T-cell (primary cell): Measurements from ENCODE around the gene HLA-DOB. TPM values are rescaled to one million over a fixed set of nuclear protein-coding genes. Genes with fewer than 3 reads are reported as not detected.

ENCODE experiments used
- ATAC-seq, 4 experiments: fragments of 200-7000 bp in 3 of 4; fragments of 150-1000 bp in 1 of 4; cut with Tn5 transposase; replicated peaks in 1 of 4; 1 replicate in 3 of 4; 2 replicates in 1 of 4; pipeline ENCODE4 v1.10.0; 2021; ENCODE audit warnings: moderate library complexity in 3 of 4, mild to moderate bottlenecking in 2 of 4, moderate number of reproducible peaks in 1 of 4
- CTCF ChIA-PET, 2 donors: fragments of 300-600 bp; sonication (Branson Sonifier 250); formaldehyde crosslinking; loops; one replicate each; lab custom pipeline; 2022; ENCODE audit warnings: antibody characterized with exemption in 2 of 2; lab: Charles Lee
- POLR2A ChIA-PET, 2 donors: fragments of 300-600 bp; sonication (Branson Sonifier 250); formaldehyde crosslinking; loops; one replicate each; lab custom pipeline; 2022; ENCODE audit warnings: antibody characterized with exemption in 2 of 2; lab: Charles Lee
- DNase-seq, 35 experiments: peaks; one replicate each; pipeline versions ENCODE4 v3.0.0 to v3.0.0-alpha.2; 2013 to 2023
- H3K27ac ChIP-seq: one replicate; pipeline ENCODE4 v1.5.1; 2013; ENCODE audit warnings: low read length
- H3K27me3 ChIP-seq, 2 experiments: replicated peaks in 1 of 2; 1 replicate in 1 of 2; 2 replicates in 1 of 2; pipeline versions ENCODE4 v1.6.1 to v1.7.0; 2013; ENCODE audit warnings: low read length in 1 of 2, mixed read lengths in 1 of 2; ENCODE audit not compliant: control insufficient read depth in 2 of 2, insufficient read depth in 2 of 2; ENCODE audit errors: extremely low read depth in 1 of 2
- H3K36me3 ChIP-seq, 2 donors: 1 replicate in 1 of 2; 2 replicates in 1 of 2; pipeline versions ENCODE4 v1.6.1 to v1.7.0; 2013; ENCODE audit warnings: low read length in 1 of 2; ENCODE audit not compliant: control insufficient read depth in 2 of 2, insufficient read depth in 1 of 2; ENCODE audit errors: extremely low read depth in 1 of 2
- H3K4me1 ChIP-seq, 2 experiments: 1 replicate in 1 of 2; 2 replicates in 1 of 2; pipeline versions ENCODE4 v1.6.1 to v1.7.0; 2013; ENCODE audit warnings: low read length in 2 of 2, mixed read lengths in 1 of 2; ENCODE audit not compliant: insufficient read depth in 2 of 2, control insufficient read depth in 1 of 2; ENCODE audit errors: extremely low read depth in 1 of 2
- H3K4me3 ChIP-seq, 2 donors: 1 replicate in 1 of 2; 2 replicates in 1 of 2; pipeline versions ENCODE4 v1.5.1 to v1.7.0; 2013; ENCODE audit warnings: mild to moderate bottlenecking in 2 of 2, low read length in 1 of 2, moderate library complexity in 1 of 2; ENCODE audit not compliant: control insufficient read depth in 1 of 2; ENCODE audit errors: extremely low read depth in 1 of 2
- H3K9me3 ChIP-seq: 2 replicates; pipeline ENCODE4 v1.7.0; 2013
- H3K27ac Mint-ChIP-seq, 2 donors: one replicate each; pipeline ENCODE4 v1.8.0; 2020 to 2021; ENCODE audit warnings: mild to moderate bottlenecking in 2 of 2, mixed read lengths in 2 of 2
- H3K27me3 Mint-ChIP-seq, 2 donors: one replicate each; pipeline ENCODE4 v1.8.0; 2021 to 2022; ENCODE audit warnings: mixed read lengths in 2 of 2
- H3K36me3 Mint-ChIP-seq: one replicate; pipeline ENCODE4 v1.8.0; 2021; ENCODE audit warnings: mixed read lengths
- H3K4me1 Mint-ChIP-seq, 3 donors: one replicate each; pipeline ENCODE4 v1.8.0; 2020 to 2022; ENCODE audit warnings: mixed read lengths in 3 of 3, mild to moderate bottlenecking in 1 of 3
- H3K4me3 Mint-ChIP-seq, 3 donors: one replicate each; pipeline ENCODE4 v1.8.0; 2020 to 2022; ENCODE audit warnings: mild to moderate bottlenecking in 3 of 3, mixed read lengths in 3 of 3, moderate library complexity in 3 of 3
- H3K9me3 Mint-ChIP-seq, 3 donors: one replicate each; pipeline ENCODE4 v1.8.0; 2020 to 2022; ENCODE audit warnings: mixed read lengths in 3 of 3
- WGBS: methylation state at CpG from one replicate; pipeline ENCODE4 v1.1.5; 2013; ENCODE audit warnings: missing lambda C conversion rate; ENCODE audit not compliant: insufficient coverage; 5-methylcytosine and 5-hydroxymethylcytosine counted together
- total RNA-seq, 35 experiments: library from RNA in 6 of 35; stranded (reverse) in 6 of 35; fragments of 120-200 nt in 1 of 35; gene quantifications; one replicate each; pipeline versions ENCODE4 v1.2.1 to v1.2.4 and lab custom pipeline; 2013 to 2026

Gene HLA-DOB
- total RNA-seq, 5 donors from 2014 or later (not counting 1 experiment from before 2014, with no cell fraction given) = 3.3 to 8.2 (median 3.9) TPM

DNA sequence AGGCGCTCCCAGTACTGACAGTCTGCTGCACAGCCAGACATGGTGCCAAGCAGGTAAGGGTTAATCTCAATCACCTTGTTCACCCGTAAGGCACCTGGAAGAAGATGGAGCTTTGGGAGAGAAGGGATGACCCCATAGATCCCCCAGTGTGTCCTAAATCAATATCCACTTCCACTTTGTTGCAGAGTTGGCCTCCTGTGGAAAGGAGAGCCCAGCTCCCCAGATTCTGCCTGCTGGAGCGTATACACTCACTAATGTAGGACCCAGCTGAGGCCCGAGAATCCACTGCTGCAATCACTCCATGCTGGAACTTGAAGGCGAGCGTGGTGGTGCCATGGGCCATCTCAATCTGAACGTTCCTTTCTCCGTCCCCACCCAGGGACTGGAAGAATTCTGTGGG lies 25.9 kb upstream of the HLA-DOB start:
- Mint-ChIP-seq H3K4me3 (peak overlapping the region; percentile 98 to 100 (median 100)), H3K36me3 (peaks cover 54% of the 10 kb centered on the region), H3K27ac (peak overlapping the region; percentile 100), H3K4me1 (peaks cover 69 to 76% (median 76%) of the 10 kb centered on the region in 3 donors), H3K27me3 (no peaks in the 10 kb centered on the region), H3K9me3 (no peaks in the 10 kb centered on the region)
- DNase-seq = no peak
- peaks cover 45 to 69% of the 10 kb centered on the region in 2 experiments for H3K4me1 ChIP-seq
- no peak for ATAC-seq
- ChIA-PET POLR2A (interaction anchor here in 1 of 2 donors (0.8 kb wide), 1 partner anchor 11 kb away, joined by 4 read pairs; the partner anchor contains the start of genes PSMB9 and TAP1), CTCF (interaction anchor here in 1 of 2 donors (0.9 to 5.8 kb wide), 3 partner anchors 9 to 25 kb away, joined by 3 to 236 read pairs (median 19); partner anchors contain the start of genes PSMB9 and TAP1)
- no peaks in the 10 kb centered on the region for H3K9me3 ChIP-seq
- no peaks in the 10 kb centered on the region for H3K27me3 ChIP-seq
- peak overlapping the region; percentile 100 for H3K27ac ChIP-seq
- peaks cover 5 to 56% of the 10 kb centered on the region in 2 donors for H3K36me3 ChIP-seq
- WGBS = no CpG with 5 or more reads among the region's 8 CpGs
- peak overlapping the region; percentile 97 to 98 for H3K4me3 ChIP-seq

DNA sequence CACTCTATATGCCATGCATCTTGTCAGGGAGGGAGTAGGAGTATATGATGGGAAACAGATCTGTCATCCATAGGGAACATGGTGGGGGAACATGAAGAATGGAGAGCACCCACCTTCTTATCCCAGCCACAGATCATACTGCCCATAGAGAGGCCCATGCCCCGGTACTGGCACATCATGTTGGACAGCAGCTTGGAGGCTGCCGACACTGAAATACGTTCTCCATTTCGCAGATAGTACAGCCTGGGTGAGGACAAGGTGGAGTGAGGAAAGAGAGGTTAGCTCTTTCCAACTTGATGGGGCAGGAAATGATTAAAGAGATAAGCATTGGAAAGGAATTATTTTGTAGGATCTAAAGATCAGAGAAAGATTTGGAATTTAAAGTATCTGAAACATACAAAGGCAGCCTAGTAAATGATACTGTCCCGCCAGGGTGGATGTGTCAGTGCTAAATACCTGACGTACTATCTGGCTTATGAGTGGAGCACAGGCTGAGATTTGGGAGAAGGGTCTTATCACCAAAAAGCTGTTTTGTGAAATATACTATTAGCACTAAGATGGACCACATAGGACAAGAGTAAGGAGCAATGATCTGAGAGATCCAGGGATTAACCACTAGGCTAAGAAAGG lies 25.3 kb upstream of the HLA-DOB start:
- no peak for ATAC-seq
- Histone ChIP-seq H3K4me3 (peak overlapping the region; percentile 97 to 98), H3K4me1 (peaks cover 45 to 69% of the 10 kb centered on the region in 2 experiments), H3K9me3 (no peaks in the 10 kb centered on the region), H3K27ac (peak overlapping the region; percentile 100), H3K36me3 (peaks cover 4 to 50% of the 10 kb centered on the region in 2 donors), H3K27me3 (no peaks in the 10 kb centered on the region)
- Mint-ChIP-seq H3K4me3 (peak overlapping the region; percentile 98 to 100 (median 100)), H3K27me3 (no peaks in the 10 kb centered on the region), H3K36me3 (peaks cover 51% of the 10 kb centered on the region), H3K4me1 (peaks cover 69 to 76% (median 76%) of the 10 kb centered on the region in 3 donors), H3K9me3 (no peaks in the 10 kb centered on the region), H3K27ac (peak overlapping the region; percentile 100)
- DNase-seq = no peak
- 67% methylated on average over 4 of the region's 6 CpGs for whole genome bisulfite sequencing
- ChIA-PET POLR2A (interaction anchor here in 1 of 2 donors (0.6 to 0.8 kb wide), 2 partner anchors 11 to 15 kb away, joined by 3 to 4 read pairs; partner anchors contain the start of genes PSMB9 and TAP1), CTCF (interaction anchor here in 1 of 2 donors (0.9 to 5.8 kb wide), 3 partner anchors 9 to 25 kb away, joined by 3 to 236 read pairs (median 19); partner anchors contain the start of genes PSMB9 and TAP1)

DNA sequence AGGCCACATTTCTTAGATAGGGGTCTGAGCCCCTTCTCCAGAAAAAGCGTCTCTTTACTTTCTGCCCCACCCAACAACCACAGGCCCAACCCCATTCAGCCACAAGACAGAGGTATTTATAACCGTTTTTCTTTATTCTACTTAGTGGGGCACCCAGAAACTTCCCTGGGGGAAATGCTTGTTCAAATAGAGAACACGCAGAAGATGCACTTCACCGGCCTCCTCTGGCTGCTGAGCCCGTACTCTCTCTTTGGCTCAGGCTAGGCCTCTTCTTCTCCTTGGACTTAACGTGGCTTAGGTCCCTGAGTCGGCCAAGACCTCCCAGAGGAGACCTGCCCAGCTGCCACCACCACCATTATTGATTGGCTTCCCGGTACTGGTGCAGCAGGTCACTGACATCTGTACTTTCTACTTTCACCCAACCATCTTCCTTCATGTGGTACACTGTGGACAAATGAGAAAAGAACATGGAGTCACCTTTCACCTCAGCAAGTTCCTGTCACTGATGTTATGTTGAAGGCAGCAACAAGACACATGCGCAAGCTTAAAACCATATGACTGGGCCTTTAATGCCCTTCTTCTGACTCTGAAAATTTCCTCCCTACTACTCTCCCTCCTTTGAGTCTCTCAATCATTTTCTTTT lies 23.9 kb upstream of the HLA-DOB start:
- Histone ChIP-seq H3K4me3 (no peak overlapping the region), H3K9me3 (no peaks in the 10 kb centered on the region), H3K4me1 (peaks cover 34 to 64% of the 10 kb centered on the region in 2 experiments), H3K27ac (peak overlapping the region; percentile 100), H3K27me3 (no peaks in the 10 kb centered on the region), H3K36me3 (peaks cover 5 to 49% of the 10 kb centered on the region in 2 donors)
- ATAC-seq (no peak), DNase-seq (peak in 3 of 35 experiments; percentile 14 to 55 (median 18))
- WGBS = 8% methylated on average over 9 of the region's 9 CpGs
- Mint-ChIP-seq H3K9me3 (no peaks in the 10 kb centered on the region), H3K27me3 (no peaks in the 10 kb centered on the region), H3K36me3 (peaks cover 55% of the 10 kb centered on the region), H3K4me1 (peaks cover 69 to 77% (median 75%) of the 10 kb centered on the region in 3 donors), H3K4me3 (peak overlapping the region; percentile 49 to 100 (median 98)), H3K27ac (peak overlapping the region; percentile 100)
- ChIA-PET POLR2A (interaction anchor here (0.6 to 1.1 kb wide), 2 partner anchors 13 to 114 kb away, joined by 3 to 4 read pairs; partner anchors contain the start of gene PSMB9 (in 1 of the 2)), CTCF (interaction anchor here in 1 of 2 donors (0.6 to 5.8 kb wide), 4 partner anchors 15 to 717 kb away, joined by 3 to 236 read pairs (median 113); partner anchors contain the start of genes PSMB9 and TAP1)

DNA sequence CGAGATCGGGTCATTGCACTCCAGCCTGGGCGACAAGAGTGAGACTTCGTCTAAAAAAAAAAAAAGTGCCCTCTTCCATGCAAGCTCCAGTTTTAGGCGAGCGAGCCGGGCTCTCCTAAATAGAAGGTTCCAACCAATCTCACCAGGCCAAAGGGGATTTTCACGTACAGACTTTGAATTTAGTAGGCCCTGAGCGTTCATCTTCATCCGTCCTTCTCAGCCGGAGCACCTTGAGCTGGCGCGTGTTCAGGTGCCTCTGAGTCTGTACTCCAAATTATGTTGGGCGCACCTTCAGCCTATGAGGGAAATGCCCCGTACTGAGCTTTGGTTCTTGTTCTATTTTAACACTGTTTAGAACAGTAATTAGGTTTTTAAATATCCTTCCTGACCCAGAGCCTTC lies 22.6 kb upstream of the HLA-DOB start:
- Histone ChIP-seq H3K36me3 (peaks cover 13 to 53% of the 10 kb centered on the region in 2 donors), H3K4me3 (no peak overlapping the region), H3K9me3 (no peaks in the 10 kb centered on the region), H3K4me1 (peaks cover 36 to 67% of the 10 kb centered on the region in 2 experiments), H3K27me3 (no peaks in the 10 kb centered on the region), H3K27ac (peak overlapping the region; percentile 100)
- CTCF ChIA-PET = interaction anchor here (0.6 to 5.8 kb wide), 14 partner anchors 12 to 865 kb away, joined by 3 to 236 read pairs (median 18); partner anchors contain the start of genes PSMB9 (in 2 of the 2), TAP1 (in 2 of the 2), HLA-DPB1 (in 1 of the 2) and ZBTB22 (in 1 of the 2)
- 91% methylated on average over 12 of the region's 15 CpGs for WGBS
- no peak overlapping the region for H3K4me3 Mint-ChIP-seq
- ATAC-seq (no peak), DNase-seq (no peak)
- H3K9me3 Mint-ChIP-seq = no peaks in the 10 kb centered on the region
- POLR2A ChIA-PET = interaction anchor here (0.7 to 2.5 kb wide), 5 partner anchors 14 to 143 kb away, joined by 3 to 39 read pairs (median 4); partner anchors contain the start of genes PSMB9 (in 1 of the 2) and TAP1 (in 1 of the 2)
- H3K27me3 Mint-ChIP-seq = no peaks in the 10 kb centered on the region
- peaks cover 55% of the 10 kb centered on the region for H3K36me3 Mint-ChIP-seq
- peaks cover 75 to 80% (median 79%) of the 10 kb centered on the region in 3 donors for H3K4me1 Mint-ChIP-seq
- peak overlapping the region; percentile 100 for H3K27ac Mint-ChIP-seq

DNA sequence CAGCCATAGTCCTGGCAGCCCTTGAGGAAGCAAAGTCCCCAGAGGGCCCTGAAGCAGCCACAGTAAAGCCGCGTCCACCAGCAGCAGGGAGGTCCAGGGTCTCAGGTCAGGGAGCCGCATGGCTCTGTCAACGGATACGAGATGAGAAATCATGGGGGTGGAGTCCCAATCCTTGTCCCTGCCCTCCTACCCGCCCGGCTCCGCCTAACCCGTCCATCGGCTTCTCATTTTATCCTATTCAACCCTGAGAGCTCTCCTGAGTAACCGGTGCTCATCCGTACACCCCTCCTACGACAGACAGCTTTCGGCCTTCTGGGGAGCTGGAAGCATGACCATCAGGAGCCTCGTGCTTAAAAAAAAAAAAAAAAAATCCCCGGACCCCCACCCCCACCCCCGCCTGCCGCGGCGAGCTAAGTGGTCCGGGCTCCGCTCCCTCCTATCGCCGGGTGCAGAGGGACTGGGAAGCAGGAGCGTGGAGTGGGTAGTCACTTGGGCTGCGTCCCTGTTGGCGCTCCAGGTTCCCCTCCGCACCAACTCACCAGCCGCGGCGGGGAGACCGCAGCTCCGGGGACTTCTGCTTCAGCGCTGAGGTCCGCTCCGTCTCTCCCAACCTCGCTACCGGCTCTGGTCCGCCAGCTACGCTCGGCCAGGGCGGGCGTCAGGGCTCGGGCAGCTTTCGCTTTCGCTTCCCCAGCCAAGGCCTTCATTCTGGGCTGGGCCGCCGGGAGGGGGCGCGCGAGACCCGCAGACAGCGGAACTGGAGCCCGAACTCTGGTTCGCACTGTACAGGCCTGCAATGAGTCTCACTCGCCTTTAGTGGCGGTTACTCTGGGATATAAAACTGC lies 21.5 kb upstream of the HLA-DOB start, which contains the start of gene TAP2:
TAP2 (minus strand) TSS at position 626 of the 845 bp plus-strand sequence; CDS start at position 120, 506 bp downstream.
- Histone ChIP-seq H3K4me1 (peaks cover 38 to 67% of the 10 kb centered on the region in 2 experiments), H3K9me3 (no peaks in the 10 kb centered on the region), H3K36me3 (peaks cover 17 to 63% of the 10 kb centered on the region in 2 donors), H3K27me3 (no peaks in the 10 kb centered on the region), H3K4me3 (peak within 1 kb of the TSS; percentile 82 to 89), H3K27ac (peak within 1 kb of the TSS; percentile 100)
- Mint-ChIP-seq H3K27me3 (no peaks in the 10 kb centered on the region), H3K36me3 (peaks cover 64% of the 10 kb centered on the region), H3K9me3 (no peaks in the 10 kb centered on the region), H3K4me1 (peaks cover 68 to 90% (median 88%) of the 10 kb centered on the region in 3 donors), H3K27ac (peak within 1 kb of the TSS; percentile 100), H3K4me3 (peak within 1 kb of the TSS; percentile 72 to 92 (median 84))
- ChIA-PET CTCF (interaction anchor here (0.6 to 5.8 kb wide), 33 partner anchors 9 to 710 kb away, joined by 3 to 236 read pairs (median 5); partner anchors contain the start of genes PSMB9 (in 2 of the 2), TAP1 (in 2 of the 2), ATF6B (in 1 of the 2) and HLA-DMA (in 1 of the 2)), POLR2A (interaction anchor here (0.6 to 2.5 kb wide), 14 partner anchors 15 to 1296 kb away, joined by 3 to 39 read pairs (median 6); partner anchors contain the start of genes PSMB9 (in 2 of the 2), TAP1 (in 2 of the 2) and DDX39B (in 1 of the 2))
- ATAC-seq (peak; percentile 92 to 93 (median 92)), DNase-seq (peak; percentile 90 to 99 (median 97))
- 0% methylated on average over 28 of the region's 57 CpGs for WGBS
